ENCODE data around the gene RBM33. TPM values are rescaled to one million over a fixed set of nuclear protein-coding genes. Genes with fewer than 3 reads are reported as not detected.

The RBM33 gene
- total and polyA plus RNA-seq, 2 of the 8 experiments (the other 6 are each of a cell fraction or from before 2014, with no cell fraction given), result 16.5 to 64.6 TPM

DNA sequence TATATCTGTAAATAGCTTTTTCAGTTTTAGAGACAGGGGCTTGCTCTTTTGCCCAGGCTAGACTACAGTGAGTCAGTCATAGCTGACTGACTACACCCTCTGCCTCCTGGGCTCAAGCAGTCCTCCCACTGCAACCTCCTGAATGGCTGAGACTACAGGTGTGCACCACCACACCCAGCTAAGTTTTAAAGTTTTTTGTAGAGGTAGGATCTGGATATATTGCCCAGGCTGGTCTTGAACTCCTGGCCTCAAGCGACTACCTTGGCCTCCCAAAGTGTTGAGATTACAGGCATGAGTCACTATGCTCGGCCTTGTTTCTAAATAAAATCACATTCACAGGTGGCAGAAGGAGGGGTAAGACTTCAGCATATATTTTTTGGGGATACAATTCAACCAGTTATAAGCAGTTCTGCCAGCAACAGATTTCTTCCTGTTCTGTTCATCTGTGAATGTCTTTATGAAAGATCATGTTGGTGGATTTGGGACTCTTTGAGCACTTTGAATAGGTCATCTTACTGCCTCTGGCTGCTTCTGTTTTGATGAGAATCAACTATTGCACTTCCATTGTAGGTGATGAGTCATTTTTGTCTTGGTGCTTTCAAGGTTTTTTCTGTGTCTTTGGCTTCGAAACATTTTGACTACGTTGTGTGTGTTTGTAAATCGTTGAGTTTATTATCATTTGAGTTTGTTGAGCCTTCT is 15.7 kb downstream of the RBM33 start (continued):
- no peak for TF ChIP-seq BACH1 (IDR thresholded peaks at IDR 0.05; ENCODE audit: low read length)
- TF ChIP-seq RAD21 (IDR thresholded peaks at IDR 0.05 in 1 of 2, conservative IDR thresholded peaks at IDR 0.05 in 1 of 2; ENCODE audit: low read depth in 2 of 2, low read length in 2 of 2), result no peak
